Fibroblast of pulmonary artery (primary cell): ENCODE results near the gene EXOSC10.

ENCODE experiments used
- DNase-seq: peaks from one replicate; pipeline ENCODE4 v3.0.0-alpha.2; 2010; ENCODE audit warnings: low read depth
- H3K4me3 ChIP-seq: replicated peaks from 2 replicates; pipeline ENCODE4 v1.5.1; 2011; ENCODE audit warnings: low read depth, mild to moderate bottlenecking, control low read depth, low read length, moderate library complexity
- TF ChIP-seq, protein P1 (sequence below): IDR thresholded peaks from 2 replicates; pipeline ENCODE4 v1.5.1; 2011; ENCODE audit warnings: mild to moderate bottlenecking, control low read depth, low read length, inconsistent platforms; ENCODE audit errors: missing control alignments

The EXOSC10 gene

DNA sequence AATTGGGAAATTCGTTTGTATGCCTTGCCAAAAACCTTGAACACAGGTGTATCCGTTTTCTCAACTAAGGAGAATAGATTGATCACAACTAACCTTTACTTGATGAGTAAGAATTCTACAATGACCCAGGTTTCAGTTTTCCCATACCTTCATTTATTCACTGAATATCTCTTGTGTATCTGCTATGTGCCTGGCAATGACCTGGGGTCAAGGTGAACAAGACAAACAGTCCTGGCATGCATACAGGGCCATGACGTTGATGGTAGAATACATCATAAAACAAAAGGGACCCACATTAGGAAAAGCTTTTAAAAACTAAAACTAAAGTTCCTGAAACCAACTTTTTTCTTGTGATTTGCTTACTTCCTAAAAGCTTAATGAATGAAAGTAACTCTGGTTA is 32.1 kb upstream of the EXOSC10 start:
- H3K4me3 ChIP-seq = no peak overlapping the region
- DNase-seq = no peak
- TF ChIP-seq, protein P1, sequence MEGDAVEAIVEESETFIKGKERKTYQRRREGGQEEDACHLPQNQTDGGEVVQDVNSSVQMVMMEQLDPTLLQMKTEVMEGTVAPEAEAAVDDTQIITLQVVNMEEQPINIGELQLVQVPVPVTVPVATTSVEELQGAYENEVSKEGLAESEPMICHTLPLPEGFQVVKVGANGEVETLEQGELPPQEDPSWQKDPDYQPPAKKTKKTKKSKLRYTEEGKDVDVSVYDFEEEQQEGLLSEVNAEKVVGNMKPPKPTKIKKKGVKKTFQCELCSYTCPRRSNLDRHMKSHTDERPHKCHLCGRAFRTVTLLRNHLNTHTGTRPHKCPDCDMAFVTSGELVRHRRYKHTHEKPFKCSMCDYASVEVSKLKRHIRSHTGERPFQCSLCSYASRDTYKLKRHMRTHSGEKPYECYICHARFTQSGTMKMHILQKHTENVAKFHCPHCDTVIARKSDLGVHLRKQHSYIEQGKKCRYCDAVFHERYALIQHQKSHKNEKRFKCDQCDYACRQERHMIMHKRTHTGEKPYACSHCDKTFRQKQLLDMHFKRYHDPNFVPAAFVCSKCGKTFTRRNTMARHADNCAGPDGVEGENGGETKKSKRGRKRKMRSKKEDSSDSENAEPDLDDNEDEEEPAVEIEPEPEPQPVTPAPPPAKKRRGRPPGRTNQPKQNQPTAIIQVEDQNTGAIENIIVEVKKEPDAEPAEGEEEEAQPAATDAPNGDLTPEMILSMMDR = no peak

DNA sequence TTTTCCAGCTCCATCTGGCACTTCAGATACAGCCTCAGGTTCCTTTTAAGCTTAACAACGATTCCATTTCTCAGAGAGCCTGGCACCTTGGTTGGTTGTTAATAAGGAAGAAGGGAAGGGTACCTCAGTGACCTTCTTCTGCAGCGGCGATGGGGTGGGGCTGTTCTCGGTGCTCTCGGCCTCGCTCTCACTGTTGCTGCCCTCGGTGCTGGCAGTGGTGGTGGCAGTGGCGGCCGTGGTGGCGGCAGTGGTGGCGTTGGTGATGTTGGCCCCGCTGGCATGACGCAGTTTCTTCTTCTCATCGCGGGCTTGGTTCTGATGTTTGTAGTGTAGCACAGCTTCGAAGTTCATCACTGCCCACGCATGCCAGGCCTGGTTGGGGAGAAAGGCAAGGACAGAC is 30.7 kb upstream of the EXOSC10 start:
- TF ChIP-seq, protein P1 = no peak

DNA sequence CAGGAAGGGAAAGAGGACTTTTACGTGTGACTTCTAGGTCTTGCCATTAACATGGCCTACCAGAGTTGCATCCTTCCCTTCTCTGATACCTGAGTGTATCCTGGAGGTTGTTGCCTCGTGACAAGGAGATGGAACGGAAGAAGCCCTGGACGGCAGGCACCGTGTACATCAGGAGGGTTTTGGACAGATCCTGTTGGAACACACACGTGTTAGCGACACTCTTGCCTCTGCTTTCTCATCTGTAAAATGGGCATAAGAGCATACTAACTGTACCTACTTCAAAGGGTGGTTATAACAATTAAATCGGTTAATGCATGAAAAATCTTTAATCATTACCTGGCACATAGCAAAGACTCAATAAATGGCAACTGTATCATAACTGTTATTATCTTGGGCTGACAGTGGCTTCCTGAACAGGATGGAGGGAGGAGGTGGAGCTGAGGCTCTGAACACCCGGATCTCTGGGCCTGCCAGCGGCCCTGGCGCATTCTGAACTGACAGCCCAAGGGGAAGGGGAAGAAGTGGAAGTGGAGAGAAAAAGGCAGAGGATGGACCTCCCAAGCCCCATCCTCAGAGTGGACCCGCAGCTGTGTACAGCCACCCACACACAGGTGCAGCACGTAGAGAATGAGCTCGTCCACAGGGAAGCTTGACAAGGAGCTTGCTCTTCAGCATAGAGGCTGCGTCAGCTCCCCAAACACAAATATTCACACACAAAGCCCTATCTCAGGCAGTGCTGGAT is 30.2 kb upstream of the EXOSC10 start:
- TF ChIP-seq, protein P1 = no peak
- no peak overlapping the region for H3K4me3 ChIP-seq
- DNase-seq = no peak

More for the DNA sequence above, 30.7 kb upstream of the EXOSC10 start:
- no peak for DNase-seq
- H3K4me3 ChIP-seq = no peak overlapping the region

DNA sequence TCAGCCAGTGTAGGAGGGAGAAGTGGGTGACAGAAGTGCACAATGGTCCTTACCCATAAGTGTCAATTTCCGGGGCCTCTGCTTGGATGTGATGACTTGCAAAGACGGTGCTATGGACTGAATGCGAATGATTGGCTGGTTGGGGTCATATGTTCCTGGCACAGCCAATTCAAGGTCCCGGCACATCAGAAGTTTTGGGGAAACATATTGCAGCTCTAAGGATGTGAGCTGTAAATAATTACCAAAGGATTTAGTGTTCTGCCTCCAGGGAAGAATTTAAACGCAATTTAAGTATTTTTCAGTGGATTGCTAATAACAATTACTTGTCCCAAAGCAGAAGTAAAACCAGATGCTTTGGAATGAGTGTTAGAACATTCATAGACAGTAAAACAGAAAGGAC is 26.9 kb upstream of the EXOSC10 start:
- TF ChIP-seq, protein P1 = no peak
- no peak for DNase-seq
- H3K4me3 ChIP-seq = no peak overlapping the region

DNA sequence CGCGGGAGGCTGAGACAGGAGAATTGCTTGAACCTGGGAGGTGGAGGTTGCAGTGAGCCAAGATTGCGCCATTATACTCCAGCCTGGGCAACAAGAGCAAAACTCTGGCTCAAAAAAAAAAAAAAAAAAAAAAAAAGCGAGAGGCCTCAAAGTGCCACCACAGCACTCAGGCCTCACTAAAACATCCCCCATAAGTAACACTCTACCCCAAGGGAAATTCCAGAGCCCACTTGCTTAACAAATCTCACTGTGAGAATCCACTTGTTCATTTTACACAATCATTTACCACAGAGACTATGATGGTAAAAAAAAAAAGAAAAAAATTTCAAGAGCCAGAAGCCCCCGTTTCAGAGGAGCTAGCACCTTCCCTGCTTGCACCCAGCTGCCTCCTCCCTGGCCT is 26.3 kb upstream of the EXOSC10 start:
- TF ChIP-seq, protein P1 = no peak
- no peak for DNase-seq

DNA sequence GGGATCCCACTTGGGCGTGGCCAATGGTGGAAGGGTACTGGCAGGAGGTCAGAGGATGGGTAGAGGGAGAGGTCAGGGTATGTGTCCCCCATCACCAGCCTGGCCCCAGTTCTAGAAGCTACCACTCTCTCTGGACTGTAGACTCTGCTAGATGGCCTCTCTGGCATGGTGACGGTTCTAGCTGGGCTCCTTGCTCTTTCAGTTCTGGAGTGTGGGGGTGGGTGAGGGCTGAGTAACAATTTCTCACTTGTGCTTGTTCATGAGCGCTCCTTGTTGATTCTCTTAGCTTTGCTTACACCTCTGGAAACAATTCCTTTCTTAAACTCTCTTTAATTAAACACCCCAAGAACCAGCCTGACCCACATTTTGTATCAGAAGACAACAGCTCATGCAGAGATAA is 25.3 kb upstream of the EXOSC10 start:
- H3K4me3 ChIP-seq = no peak overlapping the region
- no peak for DNase-seq
- TF ChIP-seq, protein P1 = no peak

More for the DNA sequence above, 26.3 kb upstream of the EXOSC10 start:
- no peak overlapping the region for H3K4me3 ChIP-seq

DNA sequence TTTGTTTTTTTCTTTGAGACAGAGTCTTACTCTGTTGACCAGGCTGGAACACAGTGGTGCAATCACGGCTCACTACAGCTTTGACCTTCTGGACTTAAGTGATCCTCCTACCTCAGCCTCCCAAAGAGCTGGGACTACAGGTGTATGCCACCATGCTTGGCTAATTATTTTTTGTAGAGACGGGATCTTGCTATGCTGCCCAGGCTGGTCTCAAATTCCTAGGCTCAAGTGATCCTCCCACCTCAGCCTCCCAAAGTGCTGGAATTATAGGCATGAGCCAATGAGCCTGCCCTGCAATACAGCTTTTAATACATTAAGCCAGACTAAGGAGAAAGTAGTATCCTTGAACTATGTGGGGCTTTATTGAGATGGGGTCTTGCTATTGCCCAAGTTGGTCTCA is 16.6 kb upstream of the EXOSC10 start:
- no peak overlapping the region for H3K4me3 ChIP-seq
- no peak for DNase-seq
- TF ChIP-seq, protein P1 = no peak
